GM19372 (cell line): Measurements from ENCODE around the gene RNU1-1.
"Not testable (repeated sequence)": the region's sequence is repeated elsewhere in the genome, so short reads cannot be mapped to it uniquely, and the experiment has no call there.

ENCODE experiments used
- ATAC-seq: cut with Tn5 transposase; IDR thresholded peaks from one replicate; pipeline ENCODE4 v1.9.1; 2021; ENCODE audit warnings: mild to moderate bottlenecking, low read depth, moderate library complexity; ENCODE audit not compliant: unreplicated experiment

Gene RNU1-1

DNA sequence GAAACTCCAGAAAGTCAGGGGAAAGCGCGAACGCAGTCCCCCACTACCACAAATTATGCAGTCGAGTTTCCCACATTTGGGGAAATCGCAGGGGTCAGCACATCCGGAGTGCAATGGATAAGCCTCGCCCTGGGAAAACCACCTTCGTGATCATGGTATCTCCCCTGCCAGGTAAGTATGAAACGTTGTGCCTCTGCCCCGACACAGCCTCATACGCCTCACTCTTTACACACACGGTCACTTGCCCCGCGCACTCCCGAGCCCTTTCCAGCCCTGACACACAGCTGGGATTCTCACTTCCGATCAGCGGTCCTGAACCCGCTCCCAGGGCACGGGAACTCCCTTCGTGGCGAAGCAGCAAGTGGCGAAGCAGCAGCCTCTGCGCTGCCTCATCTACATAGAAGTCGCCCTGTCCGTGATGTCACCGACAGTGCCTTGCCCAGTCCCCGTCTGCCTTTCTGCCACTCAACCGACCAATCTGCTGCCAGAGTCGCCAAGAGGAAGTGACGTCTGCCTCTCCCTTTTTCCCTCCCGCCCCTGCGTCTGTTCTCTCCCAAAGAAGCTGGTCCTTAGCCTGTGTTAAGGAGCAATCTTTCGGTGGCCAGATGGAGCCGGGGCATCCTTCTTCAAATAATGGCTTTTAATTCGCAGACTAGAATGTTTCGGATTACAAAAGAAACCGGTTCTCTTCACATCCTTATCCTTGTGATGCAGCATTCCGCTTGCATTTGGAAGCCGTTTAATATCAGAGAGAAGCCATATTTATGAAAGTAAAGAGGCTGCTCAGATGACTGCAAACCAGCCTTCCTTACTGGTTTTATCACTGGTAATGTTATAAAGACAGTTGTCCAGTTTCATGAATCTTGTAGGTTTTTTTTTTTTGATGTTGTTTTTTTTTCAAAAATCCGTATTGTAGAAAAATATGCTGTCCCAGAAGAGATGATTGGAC lies at the start of gene RNU1-1:
Gene RNU1-1, minus strand, starts transcription at position 179 of the 949 bp plus-strand sequence.
- ATAC-seq: not testable (repeated sequence)

DNA sequence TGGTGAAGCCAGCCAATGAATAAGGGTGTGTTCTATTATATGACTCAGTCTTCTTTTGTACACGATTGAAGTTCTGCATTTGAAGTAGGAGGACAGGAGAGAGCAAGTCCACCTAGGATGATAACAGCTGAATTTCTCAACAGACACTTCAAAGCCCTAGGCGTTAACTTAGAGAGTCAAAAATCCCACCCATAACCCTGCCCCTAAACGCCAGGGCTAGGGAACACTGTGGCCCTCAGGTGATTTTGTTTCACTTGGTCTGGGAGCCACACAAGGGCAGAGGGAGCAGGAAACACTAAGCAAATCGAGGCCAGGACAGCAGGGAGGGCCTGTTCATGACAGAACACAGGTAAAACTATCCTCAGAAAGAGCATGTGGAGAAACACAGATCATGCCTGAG lies 47.0 kb upstream of the RNU1-1 start:
- not testable (repeated sequence) for ATAC-seq

DNA sequence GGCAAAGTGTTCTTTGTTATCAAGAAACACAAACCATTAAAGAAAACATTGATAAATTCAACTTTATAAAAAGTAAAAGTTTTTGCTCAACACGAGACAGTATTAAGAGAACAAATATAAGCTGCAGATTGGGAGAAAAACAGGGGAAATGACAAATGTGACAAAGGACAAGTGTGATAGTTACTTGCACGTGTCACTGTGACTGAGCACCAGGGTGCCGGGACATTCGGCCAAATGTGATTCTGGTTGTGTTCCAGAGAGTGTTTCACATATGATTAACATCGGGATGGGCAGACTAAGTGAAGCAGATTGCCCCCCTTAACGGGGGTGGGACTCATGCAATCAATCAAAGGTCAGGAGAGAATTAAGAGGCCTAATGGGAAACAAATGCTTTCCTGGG lies 46.4 kb upstream of the RNU1-1 start:
- not testable (repeated sequence) for ATAC-seq

DNA sequence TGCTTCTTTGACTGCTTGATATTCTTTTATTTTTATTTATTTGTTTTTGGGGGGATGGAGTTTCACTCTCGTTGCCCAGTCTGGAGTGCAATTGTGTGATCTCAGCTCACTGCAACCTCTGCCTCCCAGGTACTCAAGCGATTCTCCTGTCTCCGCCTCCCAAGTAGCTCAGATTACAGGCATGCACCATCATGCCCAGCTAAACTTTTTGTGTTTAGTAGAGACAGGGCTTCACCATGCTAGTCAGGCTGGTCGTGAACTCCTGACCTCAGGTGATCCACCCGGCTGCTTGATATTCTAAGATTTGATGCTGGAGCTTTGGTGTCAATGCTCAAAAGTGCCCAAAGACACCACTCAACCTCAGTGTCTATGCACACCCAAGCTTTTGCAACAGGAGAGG lies 45.6 kb upstream of the RNU1-1 start:
- ATAC-seq: not testable (repeated sequence)

DNA sequence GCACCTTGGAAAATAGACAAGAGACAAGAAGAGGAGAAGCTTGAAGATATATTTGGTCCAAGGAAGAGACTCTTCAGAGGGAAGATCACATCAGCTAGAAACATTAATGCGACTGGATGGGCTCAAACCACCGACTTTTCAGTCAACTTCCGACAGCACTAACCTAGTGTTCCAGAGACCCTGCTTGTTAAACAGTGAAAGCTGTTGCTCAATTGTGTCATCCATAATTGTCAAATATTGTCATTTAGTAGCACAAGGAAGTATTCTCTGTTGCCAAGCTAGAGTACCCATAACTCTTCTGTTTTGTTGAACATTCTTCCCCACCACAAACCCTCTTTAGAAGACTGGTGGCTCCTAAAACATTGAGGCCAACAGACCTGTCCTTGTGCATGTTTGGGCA lies 42.9 kb upstream of the RNU1-1 start:
- ATAC-seq: not testable (repeated sequence)

DNA sequence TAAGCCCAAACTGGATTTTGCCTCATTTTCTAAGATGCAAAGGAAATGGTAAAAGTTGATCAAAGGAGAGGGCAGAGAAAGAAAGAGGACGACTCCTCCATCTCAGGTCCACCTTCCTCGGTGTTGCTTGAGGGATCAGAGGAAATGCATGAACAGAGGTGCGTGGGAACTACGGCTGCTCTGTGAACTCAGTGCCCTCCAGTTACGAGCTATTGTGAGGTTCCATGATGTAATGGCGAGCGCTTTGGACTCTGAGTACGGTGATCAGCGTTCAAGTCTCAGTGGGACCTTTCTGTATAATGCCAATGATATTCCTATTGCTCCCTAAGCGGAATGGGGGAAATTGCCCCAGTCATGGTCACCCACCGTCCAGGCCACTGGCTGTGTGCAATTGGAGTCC lies 39.2 kb upstream of the RNU1-1 start:
- not testable (repeated sequence) for ATAC-seq

DNA sequence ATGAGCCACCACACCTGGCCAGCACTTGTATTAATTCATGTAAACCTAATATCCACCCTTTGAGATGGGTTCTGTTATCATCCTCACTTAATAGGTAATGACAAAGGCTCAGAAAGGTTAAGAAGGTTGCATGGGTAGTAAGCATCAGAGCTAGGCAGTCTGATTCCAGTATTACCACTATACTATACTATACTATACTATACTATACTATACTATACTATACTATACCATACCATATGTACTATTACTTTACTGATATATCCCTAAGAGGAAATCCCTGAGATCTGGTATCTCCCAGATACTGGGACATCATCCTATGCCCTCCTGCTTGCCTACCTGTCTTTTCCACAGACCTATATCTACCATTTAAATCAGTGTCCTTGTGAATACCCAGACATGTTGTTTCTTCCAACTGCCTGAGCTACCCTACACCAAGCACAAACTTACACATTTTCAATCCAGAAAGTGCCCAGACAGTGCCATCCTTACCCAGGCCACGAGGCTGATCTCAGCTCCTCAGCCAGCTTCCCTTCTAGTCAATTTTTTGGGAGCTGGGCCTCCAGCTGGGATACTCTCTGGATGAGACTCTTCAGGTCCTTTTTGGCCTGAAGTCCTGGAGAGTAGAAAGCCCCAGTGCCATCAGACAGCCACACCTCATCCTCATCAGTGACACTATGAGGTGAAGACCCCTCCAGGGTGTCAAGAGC lies 36.3 kb upstream of the RNU1-1 start:
- ATAC-seq: not testable (repeated sequence)

DNA sequence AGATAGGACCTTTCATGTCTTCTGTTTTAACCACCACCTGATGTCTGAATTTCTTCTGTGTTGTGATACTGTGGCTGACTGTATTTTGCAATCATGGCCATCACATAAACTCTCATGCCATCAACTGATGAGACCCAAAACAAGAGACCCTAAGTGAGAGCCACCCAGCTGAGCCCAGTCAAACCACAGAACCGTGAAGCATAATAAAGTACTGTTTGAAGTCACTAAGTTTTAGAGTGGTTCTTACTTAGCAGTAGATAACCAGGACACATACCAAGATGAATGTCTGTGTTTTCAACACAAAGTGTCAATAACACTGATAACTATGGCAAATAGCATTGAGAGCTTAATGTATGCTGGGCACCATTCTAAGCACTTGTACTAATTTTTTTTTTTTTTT lies 35.5 kb upstream of the RNU1-1 start:
- ATAC-seq: not testable (repeated sequence)

DNA sequence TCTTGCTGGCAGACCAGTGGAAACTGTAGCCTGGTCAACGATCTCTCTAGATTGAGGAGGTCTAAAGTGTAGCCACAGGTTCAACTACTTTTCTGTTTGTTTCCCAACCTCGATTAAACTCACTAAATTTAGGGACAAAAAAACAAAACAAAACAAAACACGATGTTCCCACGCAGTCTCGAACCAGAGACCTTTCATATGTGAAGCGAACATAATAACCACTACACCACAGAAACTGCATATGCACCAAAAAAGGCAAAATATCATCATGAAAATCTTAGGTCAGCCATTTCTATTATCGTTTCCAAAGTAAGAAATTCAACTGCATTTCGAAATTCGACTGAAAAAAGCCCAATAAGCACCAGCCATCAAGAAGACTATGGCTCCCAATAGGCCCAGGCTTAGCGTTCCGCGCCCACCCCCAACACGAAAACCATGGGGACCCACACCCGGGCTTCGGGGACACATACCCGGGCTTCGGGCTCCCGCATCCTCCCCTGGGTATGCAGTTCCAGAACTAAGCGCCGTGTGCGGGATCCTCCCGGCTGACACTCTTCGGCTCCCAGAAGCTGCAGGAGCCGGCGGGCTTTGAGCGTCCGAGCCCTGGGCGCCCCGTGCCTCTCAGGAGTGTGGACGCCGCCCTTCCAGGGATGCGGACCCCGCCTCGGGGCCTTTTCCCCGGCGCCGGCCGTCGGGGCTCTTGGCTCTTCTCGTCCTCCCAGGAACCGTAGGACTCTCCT lies 33.6 kb upstream of the RNU1-1 start:
- ATAC-seq: not testable (repeated sequence)

DNA sequence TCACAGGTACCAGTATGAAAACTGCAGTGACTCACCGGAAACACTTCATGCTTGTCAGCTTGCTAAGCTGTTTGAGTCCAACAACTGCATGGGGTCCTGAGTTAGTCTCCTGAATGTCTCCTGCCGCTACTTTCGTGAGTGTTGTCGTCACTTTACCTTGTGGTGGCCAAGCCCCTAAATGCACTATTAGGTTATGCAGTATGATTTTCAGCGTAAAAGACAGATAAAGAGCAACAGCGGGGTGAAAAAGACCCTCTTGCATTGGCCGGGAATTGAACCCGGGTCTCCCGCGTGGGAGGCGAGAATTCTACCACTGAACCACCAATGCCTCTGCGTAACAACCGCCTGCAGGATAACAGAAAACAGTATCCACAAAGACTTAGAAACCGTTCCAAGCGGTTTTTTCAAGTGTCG lies 31.6 kb upstream of the RNU1-1 start:
- not testable (repeated sequence) for ATAC-seq

DNA sequence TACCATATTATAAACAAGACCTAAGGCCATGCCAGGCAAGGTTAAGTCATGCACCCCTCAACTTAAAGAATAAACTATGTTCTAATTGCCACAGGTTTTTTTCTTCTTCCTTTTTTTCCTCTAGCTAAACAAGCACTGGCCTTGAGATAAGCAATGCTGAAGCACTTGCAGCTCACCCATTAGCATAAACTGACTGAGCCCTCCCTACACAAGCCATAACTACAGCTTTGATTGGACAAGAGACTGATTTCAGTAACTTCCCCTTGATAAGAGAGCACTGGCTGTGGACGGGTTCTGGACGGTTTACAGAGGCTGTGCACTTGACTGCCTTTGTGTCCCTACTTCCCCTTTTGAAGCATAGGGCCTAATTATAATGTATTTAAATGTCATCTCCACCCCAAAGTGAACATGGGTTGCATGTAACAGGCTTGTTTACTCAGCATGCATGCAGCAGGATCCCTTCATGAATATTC lies 26.4 kb upstream of the RNU1-1 start:
- ATAC-seq: not testable (repeated sequence)

DNA sequence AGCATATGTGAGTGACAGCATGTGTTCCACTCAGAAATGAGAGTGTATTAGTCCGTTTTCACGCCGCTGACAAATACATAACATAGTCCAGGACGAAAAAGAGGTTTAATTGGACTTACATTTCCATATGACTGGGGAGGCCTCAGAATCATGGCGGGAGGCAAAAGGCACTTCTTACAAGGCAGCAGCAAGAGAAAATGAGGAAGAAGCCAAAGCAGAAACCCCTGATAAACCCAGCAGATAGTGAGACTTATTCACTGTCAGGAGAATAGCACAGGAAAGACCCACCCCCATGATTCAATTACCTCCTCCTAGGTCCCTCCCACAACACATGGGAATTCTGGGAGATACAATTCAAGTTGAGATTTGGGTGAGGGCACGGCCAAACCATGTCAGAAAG lies 23.4 kb upstream of the RNU1-1 start:
- not testable (repeated sequence) for ATAC-seq

DNA sequence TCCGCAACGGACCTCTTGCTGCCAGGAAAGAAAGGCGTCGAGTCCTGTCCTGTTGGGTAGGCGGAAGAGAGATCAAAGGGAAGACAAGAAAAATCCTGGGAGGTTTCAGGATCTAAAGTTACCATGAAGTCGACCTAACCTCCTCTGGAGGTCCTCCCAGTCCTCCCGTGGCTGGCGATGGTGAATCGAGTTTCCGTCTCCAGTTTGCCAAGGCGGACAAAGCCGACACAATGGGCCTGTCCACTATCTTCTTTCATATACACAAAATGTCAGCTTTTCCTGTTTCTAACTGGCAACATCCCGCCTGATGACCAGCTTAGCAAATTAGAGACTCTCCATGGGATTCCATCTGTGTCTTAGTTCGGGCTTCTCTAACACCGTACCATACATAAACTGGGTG lies 22.7 kb upstream of the RNU1-1 start:
- ATAC-seq: not testable (repeated sequence)

DNA sequence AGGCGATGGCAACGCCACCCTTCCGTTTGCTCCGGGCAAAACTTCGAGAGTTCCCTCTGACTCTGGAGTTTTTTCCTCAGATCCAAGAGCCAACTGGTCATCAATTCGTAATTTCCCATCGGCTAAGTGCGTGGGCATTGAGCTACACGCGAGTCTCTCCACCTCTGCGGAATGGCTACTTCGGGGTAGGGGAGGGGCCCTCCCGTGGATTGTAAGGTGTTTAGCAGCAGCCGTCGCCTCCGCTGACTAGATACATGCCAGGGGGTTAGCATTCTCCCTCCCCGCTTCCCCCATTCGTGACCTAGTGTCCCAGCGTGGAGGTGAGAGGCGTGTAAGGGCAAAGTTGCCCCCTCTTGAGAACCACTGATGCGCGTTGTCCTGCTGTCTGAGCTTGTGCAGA lies 21.8 kb upstream of the RNU1-1 start:
- ATAC-seq: not testable (repeated sequence)

DNA sequence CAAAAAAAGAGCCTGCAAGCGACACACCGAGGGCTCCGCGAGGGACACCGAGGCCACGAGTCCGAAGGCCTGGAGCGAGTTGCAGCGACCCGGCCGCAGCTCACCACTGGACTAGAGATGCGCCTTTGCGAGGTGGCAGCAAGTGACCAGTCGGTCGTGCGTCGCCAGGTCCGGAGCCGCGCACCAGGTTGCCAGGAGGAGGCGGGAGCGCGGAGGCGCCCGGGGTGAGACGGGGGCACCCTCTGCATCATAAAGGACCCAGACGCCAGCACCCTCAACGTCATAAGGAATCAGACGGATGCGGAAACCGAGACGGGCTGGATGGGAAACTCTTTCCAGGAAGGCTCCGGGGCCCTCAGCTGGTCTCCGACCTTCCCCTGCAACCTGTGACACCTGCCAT lies 21.4 kb upstream of the RNU1-1 start:
- not testable (repeated sequence) for ATAC-seq

DNA sequence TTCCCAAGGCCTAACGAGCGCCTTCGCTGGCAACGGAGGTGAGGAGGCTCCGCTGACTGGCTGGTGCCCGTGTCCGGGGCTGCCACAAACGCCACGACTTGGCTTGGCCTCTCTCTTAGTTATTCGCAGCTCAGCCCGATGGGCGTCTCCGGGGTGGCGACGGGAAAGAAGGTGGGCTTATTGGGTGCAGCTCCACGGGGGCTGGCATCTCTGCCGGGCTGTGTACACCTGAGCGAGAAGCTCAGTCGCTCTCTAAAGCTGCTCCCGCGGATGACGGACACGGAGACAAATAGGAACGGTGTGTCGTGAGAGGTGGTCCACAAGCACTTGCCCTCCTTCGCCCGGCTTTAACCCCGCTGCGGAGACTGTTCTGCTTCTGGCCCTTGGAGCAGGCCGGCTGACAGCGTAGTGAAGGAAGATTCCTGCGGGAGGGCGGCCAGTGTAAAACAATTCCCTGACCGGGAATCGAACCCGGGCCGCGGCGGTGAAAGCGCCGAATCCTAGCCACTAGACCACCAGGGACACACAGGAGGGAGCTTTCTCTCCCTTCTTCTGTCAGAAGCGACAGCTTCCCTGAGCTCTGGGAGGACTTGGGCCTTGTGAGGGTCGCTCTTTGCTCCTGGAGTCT lies 20.9 kb upstream of the RNU1-1 start:
- ATAC-seq: not testable (repeated sequence)

DNA sequence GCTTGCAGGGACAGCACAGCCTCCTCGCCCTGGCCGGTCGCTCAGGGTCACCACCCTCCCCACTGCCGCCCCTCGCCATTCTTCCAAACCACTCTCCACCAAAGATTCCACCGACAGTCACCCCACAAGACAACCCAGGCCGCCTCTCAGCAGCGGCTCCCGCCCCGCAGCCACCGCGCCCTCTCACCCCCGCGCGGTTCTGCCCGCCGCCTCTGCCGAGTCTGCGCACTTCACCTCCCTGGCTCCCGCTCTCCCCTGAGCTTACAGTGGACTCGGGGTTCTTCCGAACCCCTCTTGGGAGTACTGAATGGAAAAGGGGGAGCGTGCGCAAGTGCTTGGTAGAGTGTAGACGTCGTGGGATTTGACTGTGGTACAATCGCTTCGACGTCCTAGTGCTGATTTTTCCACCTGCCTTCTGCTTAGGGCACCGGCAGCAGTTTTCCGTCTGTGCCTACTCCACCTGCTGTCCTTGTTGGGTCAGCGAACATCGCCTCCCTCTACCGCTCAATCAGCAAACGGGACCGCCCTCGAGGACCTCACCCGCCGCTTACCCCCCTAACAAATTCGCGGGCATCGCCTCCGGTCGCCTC lies 20.2 kb upstream of the RNU1-1 start:
- ATAC-seq: not testable (repeated sequence)

DNA sequence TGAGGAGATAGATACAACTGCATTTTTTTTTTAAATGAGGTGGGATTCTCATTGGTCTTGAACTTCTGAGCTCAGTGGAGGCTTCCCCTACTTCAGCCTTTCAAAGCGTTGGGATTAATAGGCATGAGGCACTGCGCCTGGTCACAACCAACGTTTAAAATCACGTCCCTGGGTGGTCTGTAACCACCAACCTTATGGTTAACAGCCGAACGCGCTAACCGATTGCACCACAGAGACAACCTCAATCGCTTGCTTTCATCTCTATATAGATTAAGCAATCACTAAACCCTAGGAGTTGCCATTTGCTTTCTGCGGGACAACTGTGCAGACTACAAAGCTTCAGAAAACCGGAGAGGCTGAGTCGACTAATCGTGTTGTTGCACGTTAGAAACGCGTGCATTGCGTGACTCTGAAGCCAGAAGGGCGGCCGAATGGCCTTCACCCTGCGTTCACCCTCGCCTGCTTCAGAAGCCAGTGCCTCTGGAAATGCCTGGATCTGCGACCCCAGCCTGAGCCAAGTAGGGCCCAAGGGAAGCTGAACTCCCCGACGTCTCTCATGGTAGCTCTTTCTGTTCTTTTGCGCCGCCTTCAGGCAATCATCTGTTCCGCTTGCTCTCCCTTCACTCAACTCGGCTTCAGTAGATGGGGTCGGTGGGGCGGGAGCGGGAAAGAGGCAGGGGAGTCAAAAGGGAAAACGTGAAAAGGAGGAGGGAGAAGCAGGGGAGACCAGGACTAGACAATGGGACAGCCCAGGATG lies 18.3 kb upstream of the RNU1-1 start:
- ATAC-seq: not testable (repeated sequence)

DNA sequence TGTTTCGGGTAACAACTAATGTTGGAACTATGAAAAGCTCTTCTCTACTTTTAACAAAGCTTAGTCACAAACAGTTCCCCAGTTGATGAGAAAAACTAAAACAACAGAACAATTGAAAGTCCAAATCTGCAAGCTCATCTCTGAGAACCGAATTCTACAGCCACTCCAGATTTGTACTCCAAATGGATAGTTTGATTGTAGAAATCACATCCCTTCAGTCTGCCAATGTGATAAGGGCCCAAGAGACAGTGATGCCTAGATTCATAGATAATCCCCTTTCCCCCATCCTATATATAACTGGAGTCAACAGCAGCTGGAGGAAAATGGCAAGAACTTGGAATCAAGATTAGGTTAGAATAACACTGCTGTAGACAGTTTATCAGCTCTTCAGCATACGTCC lies 14.3 kb upstream of the RNU1-1 start:
- not testable (repeated sequence) for ATAC-seq
